Dendritic cell treated with granulocyte-macrophage colony-stimulating factor and Interleukin-4, amounts not matched to agents 40 ng/mL and 50 ng/mL, for 4 days (primary cell): Measurements from ENCODE around the gene VSIR.

ENCODE experiments used
- H3K27ac Mint-ChIP-seq: one replicate; pipeline ENCODE4 v1.8.0; 2022; ENCODE audit warnings: mild to moderate bottlenecking, mixed read lengths
- H3K27me3 Mint-ChIP-seq: one replicate; pipeline ENCODE4 v1.8.0; 2022; ENCODE audit warnings: mild to moderate bottlenecking, mixed read lengths
- H3K36me3 Mint-ChIP-seq: one replicate; pipeline ENCODE4 v1.8.0; 2022; ENCODE audit warnings: low read depth, mixed read lengths
- H3K4me1 Mint-ChIP-seq: one replicate; pipeline ENCODE4 v1.8.0; 2022; ENCODE audit warnings: low read depth, mixed read lengths
- H3K4me3 Mint-ChIP-seq: one replicate; pipeline ENCODE4 v1.8.0; 2022; ENCODE audit warnings: mild to moderate bottlenecking, moderate library complexity, mixed read lengths
- H3K9me3 Mint-ChIP-seq: one replicate; pipeline ENCODE4 v1.8.0; 2022; ENCODE audit warnings: mixed read lengths
- intact Hi-C: fragments of 100-400 bp; cut with micrococcal nuclease; formaldehyde crosslinking; loops from one replicate; pipeline ENCODE4 v1.15.0; 2022

The VSIR gene

GRCh38 chr10:71725249-71725648 is 48.1 kb downstream of the VSIR start:
- Mint-ChIP-seq H3K27me3 (no peaks in the 10 kb centered on the region), H3K36me3 (no peaks in the 10 kb centered on the region), H3K4me3 (no peak overlapping the region), H3K9me3 (no peaks in the 10 kb centered on the region), H3K27ac (peak overlapping the region; percentile 97), H3K4me1 (peaks cover 92% of the 10 kb centered on the region)
- intact Hi-C loops = no loop called here

DNA sequence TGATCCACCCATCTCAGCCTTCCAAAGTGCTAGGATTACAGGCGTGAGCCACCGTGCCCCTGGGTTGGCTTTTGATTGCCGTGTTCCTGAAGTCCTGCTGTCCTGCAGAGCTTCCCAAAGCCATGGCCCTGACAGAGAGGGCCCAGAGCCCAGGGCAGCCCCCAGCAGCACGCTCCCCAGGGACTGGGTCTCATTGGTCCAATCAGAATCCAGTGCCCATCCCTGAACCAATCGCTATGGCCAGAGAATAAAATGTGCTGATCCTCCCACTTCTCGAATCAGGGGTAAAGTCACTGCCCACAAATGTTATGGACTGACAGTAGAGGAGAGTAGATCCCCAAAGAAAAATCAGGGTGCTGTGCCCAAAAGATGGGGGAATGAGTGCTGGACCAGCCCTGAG is 48.8 kb downstream of the VSIR start:
- Mint-ChIP-seq H3K27me3 (no peaks in the 10 kb centered on the region), H3K4me3 (no peak overlapping the region), H3K27ac (peak overlapping the region; percentile 97), H3K4me1 (peaks cover 96% of the 10 kb centered on the region), H3K36me3 (no peaks in the 10 kb centered on the region), H3K9me3 (no peaks in the 10 kb centered on the region)
- intact Hi-C loops = no loop called here

- H3K27ac Mint-ChIP-seq = peak overlapping the region; percentile 97
- H3K4me3 Mint-ChIP-seq = no peak overlapping the region
- no peaks in the 10 kb centered on the region for H3K9me3 Mint-ChIP-seq
- H3K27me3 Mint-ChIP-seq = no peaks in the 10 kb centered on the region
- no peaks in the 10 kb centered on the region for H3K36me3 Mint-ChIP-seq
- H3K4me1 Mint-ChIP-seq = peaks cover 90% of the 10 kb centered on the region
- intact Hi-C loops = no loop called here
These were observed 50.0 kb downstream of the VSIR start for GRCh38 chr10:71723311-71723710.

- intact Hi-C loops = no loop called here
- Mint-ChIP-seq H3K36me3 (no peaks in the 10 kb centered on the region), H3K27ac (peak overlapping the region; percentile 97), H3K9me3 (no peaks in the 10 kb centered on the region), H3K27me3 (no peaks in the 10 kb centered on the region), H3K4me3 (no peak overlapping the region), H3K4me1 (peaks cover 85% of the 10 kb centered on the region)
These were observed 50.5 kb downstream of the VSIR start for GRCh38 chr10:71722849-71723248.

DNA sequence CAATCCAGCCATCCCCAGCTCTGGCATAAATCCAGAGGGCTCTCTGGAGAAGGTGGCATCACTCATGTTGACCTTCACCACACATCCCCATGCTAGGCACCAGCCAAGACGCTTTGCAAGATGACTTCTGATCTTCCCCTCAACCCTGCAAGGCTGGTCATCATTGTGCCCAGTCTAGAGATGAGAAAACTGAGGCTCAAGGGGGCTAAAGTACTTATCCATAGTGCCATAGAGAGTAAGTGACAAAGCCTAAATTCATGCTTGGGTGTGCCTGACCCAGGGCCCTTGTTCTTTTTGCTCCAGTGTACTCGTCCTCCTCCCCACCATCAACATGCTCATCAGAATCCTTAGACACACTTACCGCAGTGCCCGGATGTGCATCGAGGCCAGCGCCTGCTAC is 52.0 kb downstream of the VSIR start:
- Mint-ChIP-seq H3K36me3 (peaks cover 9% of the 10 kb centered on the region), H3K27me3 (no peaks in the 10 kb centered on the region), H3K27ac (peak overlapping the region; percentile 41), H3K4me1 (peaks cover 83% of the 10 kb centered on the region), H3K4me3 (no peak overlapping the region), H3K9me3 (no peaks in the 10 kb centered on the region)
- intact Hi-C loops = no loop called here

DNA sequence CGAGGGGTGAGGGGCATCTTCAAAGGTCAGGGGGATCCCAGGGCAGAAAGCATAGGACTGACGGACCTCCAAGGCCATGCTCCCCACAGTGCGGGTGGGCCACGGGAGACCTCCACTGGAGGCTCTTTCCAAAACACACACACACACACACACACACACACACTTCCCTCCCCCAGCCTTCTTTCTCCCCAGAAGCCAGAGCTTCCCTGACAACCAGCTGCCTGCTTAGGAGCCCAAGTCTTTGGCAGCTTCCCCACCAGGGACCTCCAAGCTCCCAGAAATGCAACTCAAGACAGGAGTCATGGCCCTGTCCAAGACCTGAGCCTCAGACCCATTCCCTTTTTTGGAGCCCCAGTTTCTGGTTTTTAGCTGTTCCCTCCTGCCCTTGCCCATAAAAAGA is 53.0 kb downstream of the VSIR start:
- intact Hi-C loops = no loop called here
- Mint-ChIP-seq H3K4me3 (no peak overlapping the region), H3K27ac (peak overlapping the region; percentile 41)

GRCh38 chr10:71719464-71720201 is 53.7 kb downstream of the VSIR start, which contains the start of gene C10orf105:
Gene C10orf105, minus strand, starts transcription at chr10:71719778. Its CDS starts 3,441 bp downstream, at chr10:71716337.
- H3K9me3 Mint-ChIP-seq = no peaks in the 10 kb centered on the region
- H3K27ac Mint-ChIP-seq = peak within 1 kb of the TSS; percentile 66
- intact Hi-C loops = no loop called here
- H3K4me1 Mint-ChIP-seq = peaks cover 83% of the 10 kb centered on the region
- peaks cover 22% of the 10 kb centered on the region for H3K36me3 Mint-ChIP-seq
- H3K4me3 Mint-ChIP-seq = no peak within 1 kb of the TSS
- H3K27me3 Mint-ChIP-seq = no peaks in the 10 kb centered on the region

More for the DNA sequence above, 53.0 kb downstream of the VSIR start:
- Mint-ChIP-seq H3K27me3 (no peaks in the 10 kb centered on the region), H3K36me3 (peaks cover 18% of the 10 kb centered on the region), H3K9me3 (no peaks in the 10 kb centered on the region), H3K4me1 (peaks cover 83% of the 10 kb centered on the region)

- intact Hi-C loops = no loop called here
- Mint-ChIP-seq H3K27ac (peak overlapping the region; percentile 66), H3K9me3 (no peaks in the 10 kb centered on the region), H3K36me3 (peaks cover 22% of the 10 kb centered on the region), H3K4me1 (peaks cover 83% of the 10 kb centered on the region), H3K27me3 (no peaks in the 10 kb centered on the region), H3K4me3 (no peak overlapping the region)
These were observed 54.3 kb downstream of the VSIR start for GRCh38 chr10:71719042-71719441.

GRCh38 chr10:71718165-71718698 is 55.1 kb downstream of the VSIR start:
- Mint-ChIP-seq H3K4me1 (peaks cover 83% of the 10 kb centered on the region), H3K36me3 (peaks cover 22% of the 10 kb centered on the region), H3K27me3 (no peaks in the 10 kb centered on the region), H3K4me3 (no peak overlapping the region), H3K27ac (no peak overlapping the region), H3K9me3 (no peaks in the 10 kb centered on the region)
- intact Hi-C loops = no loop called here

DNA sequence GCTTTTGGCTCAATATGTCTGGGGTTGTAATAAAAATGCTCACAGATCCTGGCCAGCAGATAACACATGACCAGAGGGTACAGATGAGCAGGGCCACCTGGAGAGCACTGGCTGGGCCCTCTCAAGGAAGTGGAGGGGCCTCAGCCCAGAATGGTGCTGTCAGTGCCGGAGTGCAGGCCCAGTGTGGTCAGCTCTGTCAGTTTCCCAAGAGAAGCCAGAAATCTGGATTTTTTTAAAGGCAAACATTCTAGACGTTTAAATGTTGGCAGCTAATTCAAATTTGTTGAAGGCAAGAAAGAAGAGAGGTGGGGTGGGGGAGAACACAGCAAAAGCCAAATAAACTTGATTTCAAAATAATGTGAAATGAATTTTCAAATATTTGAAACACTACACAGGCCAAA is 55.8 kb downstream of the VSIR start:
- Mint-ChIP-seq H3K9me3 (no peaks in the 10 kb centered on the region), H3K4me1 (peaks cover 83% of the 10 kb centered on the region), H3K4me3 (no peak overlapping the region), H3K36me3 (peaks cover 22% of the 10 kb centered on the region), H3K27ac (no peak overlapping the region), H3K27me3 (no peaks in the 10 kb centered on the region)
- intact Hi-C loops = no loop called here

DNA sequence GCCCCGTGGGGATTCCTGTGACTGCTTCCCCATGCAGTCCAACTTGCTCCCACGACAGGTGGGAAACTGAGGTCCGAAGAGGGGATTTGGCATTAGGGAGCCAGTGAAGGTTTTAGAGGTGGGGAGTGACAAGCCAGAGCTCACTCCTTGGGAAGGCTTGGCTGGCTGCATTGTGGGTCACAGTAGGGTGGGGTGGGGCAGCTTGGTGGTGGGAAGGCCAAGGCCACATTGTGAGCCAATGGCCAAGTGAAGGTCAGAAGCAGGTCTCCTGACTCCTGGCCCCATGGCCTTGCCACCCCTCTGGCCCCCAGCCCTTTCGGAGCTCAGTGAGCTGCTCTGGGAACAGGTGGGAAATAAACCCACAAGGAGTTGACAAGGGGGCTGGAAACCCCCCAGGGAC is 56.3 kb downstream of the VSIR start:
- Mint-ChIP-seq H3K4me3 (no peak overlapping the region), H3K27ac (no peak overlapping the region), H3K4me1 (peaks cover 86% of the 10 kb centered on the region), H3K36me3 (peaks cover 22% of the 10 kb centered on the region), H3K27me3 (no peaks in the 10 kb centered on the region), H3K9me3 (no peaks in the 10 kb centered on the region)
- intact Hi-C loops = no loop called here

DNA sequence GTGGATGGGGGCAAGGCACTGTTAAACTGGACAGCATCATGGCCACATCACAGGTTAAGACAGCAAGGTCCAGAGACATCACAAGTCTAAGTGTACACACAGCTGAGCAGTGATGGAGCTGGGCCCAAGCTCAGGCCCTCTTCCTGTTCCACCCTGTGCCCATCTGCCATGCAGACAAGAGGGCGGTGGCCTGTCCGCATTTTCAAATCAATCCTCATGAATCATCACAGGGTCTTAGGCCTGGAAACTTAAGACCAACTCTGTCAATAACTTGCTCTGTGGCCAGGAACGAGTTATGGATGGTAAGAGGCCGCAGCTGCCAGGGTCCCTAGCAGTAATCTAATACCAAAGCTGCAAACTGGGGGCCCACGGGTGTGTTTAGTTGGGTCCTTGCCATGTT is 56.9 kb downstream of the VSIR start:
- Mint-ChIP-seq H3K27me3 (no peaks in the 10 kb centered on the region), H3K36me3 (peaks cover 22% of the 10 kb centered on the region), H3K4me1 (peaks cover 87% of the 10 kb centered on the region), H3K9me3 (no peaks in the 10 kb centered on the region), H3K27ac (peak overlapping the region; percentile 92), H3K4me3 (no peak overlapping the region)
- intact Hi-C loops = no loop called here

- peaks cover 87% of the 10 kb centered on the region for H3K4me1 Mint-ChIP-seq
- no peaks in the 10 kb centered on the region for H3K27me3 Mint-ChIP-seq
- H3K36me3 Mint-ChIP-seq = peaks cover 22% of the 10 kb centered on the region
- H3K9me3 Mint-ChIP-seq = no peaks in the 10 kb centered on the region
- no peak overlapping the region for H3K4me3 Mint-ChIP-seq
- H3K27ac Mint-ChIP-seq = peak overlapping the region; percentile 92
- intact Hi-C loops = no loop called here
These were observed 57.5 kb downstream of the VSIR start for GRCh38 chr10:71715860-71716259.

- peak overlapping the region; percentile 14 for H3K4me3 Mint-ChIP-seq
- intact Hi-C loops = no loop called here
- H3K27ac Mint-ChIP-seq = peak overlapping the region; percentile 92
- H3K27me3 Mint-ChIP-seq = no peaks in the 10 kb centered on the region
- peaks cover 22% of the 10 kb centered on the region for H3K36me3 Mint-ChIP-seq
- H3K4me1 Mint-ChIP-seq = peaks cover 87% of the 10 kb centered on the region
- H3K9me3 Mint-ChIP-seq = no peaks in the 10 kb centered on the region
These were observed 58.3 kb downstream of the VSIR start for GRCh38 chr10:71715026-71715425.
